ENCODE data around the gene HNRNPM.
"Not testable (repeated sequence)": the region's sequence is repeated elsewhere in the genome, so short reads cannot be mapped to it uniquely, and the experiment has no call there.

Gene HNRNPM

GRCh38 chr19:8429044-8429443, 15.7 kb upstream of the HNRNPM start:
- no peak for DNase-seq

GRCh38 chr19:8429826-8430225, 14.9 kb upstream of the HNRNPM start:
- no peak for DNase-seq

- no peak for DNase-seq
Measured at GRCh38 chr19:8430650-8431049, 14.1 kb upstream of the HNRNPM start.

GRCh38 chr19:8438236-8438635, 6.5 kb upstream of the HNRNPM start:
- no peak for DNase-seq

- no peak for DNase-seq
Measured at GRCh38 chr19:8441725-8442544, 2.8 kb upstream of the HNRNPM start.

- DNase-seq = not testable (repeated sequence)
Measured at GRCh38 chr19:8444140-8444676, 567 bp upstream of the HNRNPM start.

GRCh38 chr19:8445488-8446001, 770 bp downstream of the HNRNPM start:
- peak in 2 of 4 experiments; percentile 17 to 24 for DNase-seq

- DNase-seq = no peak
Measured at GRCh38 chr19:8446061-8446709, 1.4 kb downstream of the HNRNPM start.

- no peak for DNase-seq
Measured at GRCh38 chr19:8449830-8450229, 5.1 kb downstream of the HNRNPM start.

- DNase-seq = no peak
Measured at GRCh38 chr19:8451377-8451776, 6.6 kb downstream of the HNRNPM start.

GRCh38 chr19:8451885-8452284, 7.1 kb downstream of the HNRNPM start:
- no peak for DNase-seq

- DNase-seq = no peak
Measured at GRCh38 chr19:8452446-8453123, 7.8 kb downstream of the HNRNPM start.

- no peak for DNase-seq
Measured at GRCh38 chr19:8453616-8454015, 8.8 kb downstream of the HNRNPM start.

- DNase-seq = no peak
Measured at GRCh38 chr19:8454218-8454617, 9.4 kb downstream of the HNRNPM start.

- DNase-seq = no peak
Measured at GRCh38 chr19:8455018-8455417, 10.2 kb downstream of the HNRNPM start.

- no peak for DNase-seq
Measured at GRCh38 chr19:8456064-8456463, 11.3 kb downstream of the HNRNPM start.

- no peak for DNase-seq
Measured at GRCh38 chr19:8457209-8457608, 12.4 kb downstream of the HNRNPM start.

GRCh38 chr19:8457827-8458226, 13.1 kb downstream of the HNRNPM start:
- DNase-seq = no peak

- no peak for DNase-seq
Measured at GRCh38 chr19:8458380-8458779, 13.6 kb downstream of the HNRNPM start.

- DNase-seq = no peak
Measured at GRCh38 chr19:8459095-8459494, 14.3 kb downstream of the HNRNPM start.

- no peak for DNase-seq
Measured at GRCh38 chr19:8459520-8460270, 14.9 kb downstream of the HNRNPM start.

GRCh38 chr19:8460516-8461298, 15.9 kb downstream of the HNRNPM start:
- no peak for DNase-seq

Data from activated naive CD4-positive, alpha-beta T cell (primary cell).